CD1c-positive myeloid dendritic cell (primary cell): ENCODE measurements around the gene NLK.
"Not testable (repeated sequence)": the region's sequence is repeated elsewhere in the genome, so short reads cannot be mapped to it uniquely, and the experiment has no call there.

Source experiments
- DNase-seq: peaks from one replicate; pipeline ENCODE4 v3.0.0-alpha.2; 2016; ENCODE audit errors: extremely low spot score

Gene NLK

DNA sequence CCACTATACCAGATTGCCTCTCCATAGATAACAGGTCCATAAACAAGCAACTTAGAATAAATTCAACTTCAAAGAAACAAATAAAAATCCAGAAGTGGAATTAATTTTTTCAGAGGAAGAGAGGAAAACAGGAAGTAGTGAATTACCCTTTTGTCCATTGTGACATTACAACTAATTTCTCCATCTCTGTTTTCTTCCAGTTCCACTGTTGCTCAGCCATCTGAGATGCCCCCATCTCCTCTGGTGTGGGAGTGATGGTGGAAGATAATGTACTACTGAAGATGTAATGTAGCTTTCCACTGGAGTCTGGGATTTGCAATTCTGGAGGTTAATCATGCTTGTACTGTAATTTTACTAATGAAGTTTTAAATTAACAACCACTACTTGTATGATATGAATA, 151.9 kb downstream of the NLK start:
- DNase-seq: peak; percentile 39

GRCh38 chr17:28196636-28197035, 154.2 kb downstream of the NLK start:
- no peak for DNase-seq

GRCh38 chr17:28199115-28199514, 156.6 kb downstream of the NLK start:
- DNase-seq: no peak

DNA sequence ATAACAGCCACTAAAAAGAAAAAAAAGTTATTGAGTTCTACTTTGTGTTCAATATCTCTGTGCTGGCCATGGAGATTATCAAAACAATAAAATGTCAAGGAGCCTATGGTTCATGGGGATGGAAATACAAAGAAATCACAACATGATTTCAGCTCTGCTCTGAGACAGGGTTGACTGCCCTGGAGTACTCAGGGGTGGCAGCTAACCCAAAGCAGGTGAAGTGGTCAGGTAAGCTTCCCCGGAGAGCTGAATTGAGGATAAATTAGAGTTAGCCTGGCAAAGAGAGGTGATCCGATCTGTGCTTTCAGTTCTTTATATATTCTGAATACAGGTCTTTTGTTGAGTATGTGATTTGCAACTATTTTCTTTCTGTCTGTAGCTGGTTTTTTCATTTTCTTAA, 157.3 kb downstream of the NLK start:
- no peak for DNase-seq

DNA sequence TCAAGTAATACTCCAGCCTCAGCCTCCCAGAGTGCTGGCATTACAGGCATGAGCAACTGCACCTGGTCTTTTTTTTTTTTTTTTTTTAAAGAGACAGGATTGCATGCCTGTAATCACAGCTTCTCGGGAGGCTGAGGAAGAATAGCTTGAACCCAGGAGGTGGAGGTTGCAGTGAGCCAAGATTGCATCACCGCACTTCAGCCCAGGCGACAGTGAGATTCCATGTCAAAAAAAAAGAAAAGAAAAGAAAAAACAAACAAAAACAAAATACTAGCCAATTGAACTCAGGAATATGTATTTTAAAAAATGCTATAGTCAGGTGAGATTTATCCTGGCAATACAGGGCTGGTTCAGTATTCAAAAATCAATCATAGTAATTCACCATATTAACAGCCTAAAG, 158.8 kb downstream of the NLK start:
- no peak for DNase-seq

DNA sequence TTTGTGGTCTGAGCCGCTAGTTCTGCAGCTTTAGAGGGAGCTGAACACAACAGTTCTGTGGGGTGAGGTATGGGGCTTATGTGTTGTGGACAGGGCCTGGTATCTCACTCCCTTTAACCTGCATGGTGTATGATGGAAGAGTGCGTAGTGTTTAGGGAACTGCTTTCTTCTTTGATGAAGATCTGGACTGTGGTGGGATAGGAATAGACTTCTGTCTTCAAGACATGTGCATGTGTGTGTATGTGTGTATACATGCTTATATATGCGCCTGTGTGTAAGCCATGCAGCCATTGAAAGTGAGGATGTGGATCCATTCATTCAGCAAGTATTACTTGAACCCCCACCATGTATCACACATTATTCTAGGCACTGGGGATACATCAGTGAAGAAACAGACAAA, 161.8 kb downstream of the NLK start:
- no peak for DNase-seq

DNA sequence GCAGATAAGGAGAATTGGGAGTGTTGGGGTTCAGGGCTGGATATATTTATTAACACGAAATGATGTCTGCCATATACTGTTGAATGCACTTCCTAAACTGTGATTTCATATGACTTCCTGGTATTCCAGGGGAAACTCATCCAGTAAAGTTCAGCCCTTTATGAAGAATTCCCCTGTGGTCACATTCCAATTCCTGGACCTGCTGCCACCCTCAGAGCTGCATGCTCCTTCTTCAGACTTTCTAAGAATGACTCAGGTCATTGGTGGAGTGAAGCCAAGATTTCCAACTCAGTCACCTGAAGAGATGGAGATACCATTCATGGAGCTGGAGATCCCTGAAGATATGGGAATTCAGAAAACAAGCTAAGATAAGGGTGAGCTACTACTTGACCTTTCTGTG, 162.3 kb downstream of the NLK start:
- no peak for DNase-seq

DNA sequence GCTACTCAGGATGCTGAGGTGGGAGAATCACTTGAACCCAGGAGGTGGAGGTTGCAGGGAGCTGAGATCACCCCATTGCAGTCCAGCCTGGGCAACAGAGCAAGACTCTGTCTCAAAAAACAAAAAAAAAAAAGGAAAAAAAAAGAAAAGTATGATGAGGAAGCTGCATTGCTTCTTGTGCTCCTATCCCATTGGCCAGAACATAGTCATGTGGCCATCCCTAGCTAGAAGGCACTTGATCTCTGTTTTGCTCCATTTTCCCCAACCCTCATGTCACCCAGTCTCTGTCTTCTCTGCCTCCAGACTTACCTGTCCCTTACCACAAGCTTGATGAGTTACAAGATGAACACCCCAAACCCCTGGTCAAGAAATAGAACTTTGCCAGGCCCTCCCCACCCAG, 163.8 kb downstream of the NLK start:
- DNase-seq: no peak

DNA sequence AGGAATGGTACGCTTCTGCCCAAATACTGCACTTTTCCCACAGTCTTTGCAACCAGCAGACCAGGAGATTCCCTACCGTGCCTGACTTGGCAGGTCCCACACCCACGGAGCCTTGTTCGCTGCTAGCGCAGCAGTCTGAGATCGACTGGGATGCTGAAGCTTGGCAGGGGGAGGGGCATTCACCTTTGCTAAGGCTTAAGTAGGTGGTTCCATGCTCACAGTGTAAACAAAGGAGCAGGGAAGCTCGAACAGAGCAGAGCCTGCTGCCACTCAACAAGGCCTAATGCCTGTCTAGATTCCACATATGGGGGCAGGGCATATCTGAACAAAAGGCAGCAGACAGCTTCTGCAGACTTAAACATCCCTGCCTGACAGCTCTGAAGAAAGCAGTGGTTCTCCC, 169.3 kb downstream of the NLK start:
- DNase-seq: no peak

GRCh38 chr17:28213578-28213977, 171.1 kb downstream of the NLK start:
- DNase-seq: not testable (repeated sequence)

GRCh38 chr17:28216052-28216451, 173.6 kb downstream of the NLK start:
- no peak for DNase-seq

GRCh38 chr17:28216528-28216927, 174.1 kb downstream of the NLK start:
- no peak for DNase-seq

- DNase-seq: no peak
Observed at GRCh38 chr17:28219771-28220170, 177.3 kb downstream of the NLK start.

- DNase-seq: no peak
Observed at GRCh38 chr17:28221751-28222414, 179.4 kb downstream of the NLK start.

GRCh38 chr17:28225271-28225670, 182.8 kb downstream of the NLK start:
- DNase-seq: no peak

DNA sequence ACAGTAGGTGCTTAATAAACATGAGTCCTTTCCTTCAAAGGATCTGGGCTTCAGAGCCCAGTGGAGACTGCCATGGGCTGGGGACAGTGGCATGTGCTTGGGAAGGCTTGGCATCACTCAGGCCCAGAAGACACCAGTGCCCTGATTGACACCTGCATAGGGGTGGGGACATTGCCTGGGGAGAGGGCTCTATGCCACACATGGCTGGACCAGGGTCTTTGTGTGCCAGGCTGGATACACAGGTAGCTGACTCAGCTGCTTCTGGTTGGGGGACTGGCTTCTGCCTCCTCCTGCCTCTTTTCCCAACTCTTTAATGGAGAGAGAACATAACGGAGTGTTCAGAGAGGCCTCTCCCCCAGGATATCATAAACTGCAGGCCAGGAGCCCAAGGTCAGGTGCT, 183.4 kb downstream of the NLK start:
- DNase-seq: no peak

- no peak for DNase-seq
Observed at GRCh38 chr17:28226563-28227315, 184.3 kb downstream of the NLK start.

GRCh38 chr17:28227316-28228108, 185.0 kb downstream of the NLK start:
- peak; percentile 34 for DNase-seq

GRCh38 chr17:28228109-28228840, 185.8 kb downstream of the NLK start:
- no peak for DNase-seq

GRCh38 chr17:28228986-28229729, 186.7 kb downstream of the NLK start:
- DNase-seq: no peak

- no peak for DNase-seq
Observed at GRCh38 chr17:28230011-28230410, 187.5 kb downstream of the NLK start.
